PC-3 (cell line): ENCODE results near the gene ARID4A. TPM values are rescaled to one million over a fixed set of nuclear protein-coding genes. Genes with fewer than 3 reads are reported as not detected.
"Not testable (repeated sequence)": the region's sequence is repeated elsewhere in the genome, so short reads cannot be mapped to it uniquely, and the experiment has no call there.

ENCODE experiments used
- ATAC-seq: fragments of 200-7000 bp; cut with Tn5 transposase; 2 replicates; pipeline ENCODE4 v1.9.1; 2020; ENCODE audit warnings: mild to moderate bottlenecking, moderate library complexity
- BruUV-seq: library from RNA; stranded (reverse); fragments of 400-500 nt; replicated peaks from 2 replicates; lab custom pipeline; 2021; lab: Mats Ljungman, UMichigan
- CTCF ChIA-PET: fragments of 300-600 bp; sonication (Branson Sonifier 250); formaldehyde crosslinking; loops from one replicate; lab custom pipeline; 2022; ENCODE audit warnings: antibody characterized with exemption; lab: Charles Lee
- POLR2A ChIA-PET: fragments of 300-600 bp; sonication (Branson Sonifier 250); formaldehyde crosslinking; loops from one replicate; lab custom pipeline; 2022; ENCODE audit warnings: antibody characterized with exemption; ENCODE audit not compliant: unreplicated experiment; lab: Charles Lee
- DNase-seq: peaks from one replicate; pipeline ENCODE4 v3.0.0-alpha.2; 2015
- H2AFZ ChIP-seq: fragments of 300-600 bp; sonication (generic); 2 replicates; pipeline ENCODE4 v1.6.0; 2016; ENCODE audit warnings: antibody characterized with exemption, low read length
- H3F3A ChIP-seq: fragments of 300-600 bp; sonication (generic); one replicate; pipeline ENCODE4 v1.6.0; 2017; ENCODE audit warnings: antibody characterized with exemption, low read length, control low read depth, mild to moderate bottlenecking; ENCODE audit not compliant: unreplicated experiment
- H3K27ac ChIP-seq: fragments of 300-600 bp; sonication (generic); 2 replicates; pipeline ENCODE4 v1.5.1; 2016; ENCODE audit warnings: mild to moderate bottlenecking, low read length
- H3K27me3 ChIP-seq: fragments of 300-600 bp; sonication (generic); 2 replicates; pipeline ENCODE4 v1.6.1; 2016; ENCODE audit warnings: low read length, mixed read lengths
- H3K36me3 ChIP-seq: fragments of 300-600 bp; sonication (generic); 2 replicates; pipeline ENCODE4 v1.6.1; 2016; ENCODE audit warnings: low read depth, mixed run types, low read length, mixed read lengths
- H3K4me1 ChIP-seq: fragments of 300-600 bp; sonication (generic); 2 replicates; pipeline ENCODE4 v1.5.1; 2016; ENCODE audit warnings: low read length; ENCODE audit not compliant: insufficient read depth
- H3K4me2 ChIP-seq: fragments of 300-600 bp; sonication (generic); 2 replicates; pipeline ENCODE4 v1.6.0; 2016; ENCODE audit warnings: low read length
- H3K4me3 ChIP-seq: fragments of 300-600 bp; sonication (generic); 2 replicates; pipeline ENCODE4 v1.5.1; 2016; ENCODE audit warnings: mild to moderate bottlenecking, low read length, mixed read lengths
- H3K79me2 ChIP-seq: fragments of 300-600 bp; sonication (generic); 2 replicates; pipeline ENCODE4 v1.6.1; 2017; ENCODE audit warnings: low read length, mixed read lengths
- H3K9ac ChIP-seq: fragments of 300-600 bp; sonication (generic); 2 replicates; pipeline ENCODE4 v1.6.0; 2016; ENCODE audit warnings: mild to moderate bottlenecking, low read length
- H3K9me2 ChIP-seq: fragments of 300-600 bp; sonication (generic); replicated peaks from 2 replicates; pipeline ENCODE4 v1.6.1; 2016; ENCODE audit warnings: mixed run types, low read length, mixed read lengths
- H3K9me3 ChIP-seq: fragments of 300-600 bp; sonication (generic); 2 replicates; pipeline ENCODE4 v1.6.1; 2016; ENCODE audit warnings: low read length, mixed read lengths
- H4K20me1 ChIP-seq: fragments of 300-600 bp; sonication (generic); 2 replicates; pipeline ENCODE4 v1.6.1; 2016; ENCODE audit warnings: low read length, mixed read lengths
- EZH2 ChIP-seq: fragments of 300-600 bp; sonication (generic); IDR thresholded peaks from one replicate; pipeline ENCODE4 v1.6.1; 2017; ENCODE audit warnings: antibody characterized with exemption, mild to moderate bottlenecking, low read length; ENCODE audit not compliant: unreplicated experiment
- EZH2phosphoT487 ChIP-seq: fragments of 300-600 bp; sonication (generic); IDR thresholded peaks from 2 replicates; pipeline ENCODE4 v1.6.1; 2018; ENCODE audit warnings: mild to moderate bottlenecking, antibody characterized with exemption, low read length, borderline replicate concordance
- intact Hi-C: fragments of 100-400 bp; cut with micrococcal nuclease; formaldehyde crosslinking; loops from 2 replicates; pipeline ENCODE4 v1.9.0; 2023
- total RNA-seq: library from RNA; depleted of rRNA; stranded (reverse); fragments of >200 nt; gene quantifications from 2 replicates; pipeline ENCODE4 v1.2.3, GENCODE V29; 2014; rRNA removed
- TF ChIP-seq, protein P1 (sequence below): fragments of 300-600 bp; sonication (generic); conservative IDR thresholded peaks from 2 replicates; pipeline ENCODE4 v1.5.1; 2017; ENCODE audit warnings: antibody characterized with exemption, low read depth, mild to moderate bottlenecking, low read length

ARID4A gene
- total RNA-seq, 1 experiment from 2014 or later, result 7.3 TPM

DNA sequence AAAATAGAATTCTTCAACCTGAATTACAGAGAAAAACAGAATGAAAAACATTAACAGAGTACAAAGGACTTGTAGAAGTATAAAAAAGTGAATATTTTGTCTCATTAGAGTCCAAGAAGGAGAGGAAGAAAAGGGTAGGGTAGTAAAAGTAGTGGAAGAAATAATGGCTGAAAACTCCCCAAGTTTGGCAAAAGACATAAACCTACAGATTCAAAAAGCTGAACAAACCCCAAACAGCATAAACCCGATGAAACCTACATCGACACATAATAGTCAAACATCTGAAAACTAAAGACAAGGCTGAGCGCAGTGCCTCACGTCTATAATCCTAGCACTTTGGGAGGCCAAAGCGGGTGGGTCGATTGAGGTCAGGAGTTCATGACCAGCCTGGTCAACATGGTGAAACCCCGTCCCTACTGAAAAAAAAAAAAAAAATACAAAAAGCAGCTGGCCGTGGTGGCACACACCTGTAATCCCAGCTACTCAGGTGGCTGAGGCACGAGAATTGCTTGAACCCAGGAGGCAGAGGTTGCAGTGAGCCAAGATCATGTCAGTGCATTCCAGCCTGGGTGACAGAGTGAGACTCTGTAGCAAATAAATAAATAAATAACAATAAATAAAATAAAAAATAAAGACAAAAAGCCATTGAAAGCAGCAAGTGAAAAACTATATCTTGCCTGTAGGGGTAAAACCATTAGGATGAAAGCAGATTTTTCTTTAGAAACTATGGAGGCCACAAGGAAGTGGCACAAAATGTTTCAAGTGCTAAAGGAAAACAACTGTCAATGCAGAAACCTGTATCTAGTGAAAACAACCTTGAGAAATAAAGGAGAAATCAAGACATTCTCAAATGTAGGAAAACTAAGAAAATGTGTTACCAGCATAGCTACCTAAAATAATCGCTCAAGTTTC, 117.5 kb downstream of the ARID4A start:
- no TSS peak for BruUV-seq
- Histone ChIP-seq H3K9me3 (no peaks in the 10 kb centered on the region), H3K27me3 (no peaks in the 10 kb centered on the region), H3K36me3 (peaks cover 69% of the 10 kb centered on the region), H3K4me3 (no peak overlapping the region), H3K79me2 (peaks cover 50% of the 10 kb centered on the region), H3K9me2 (no peaks in the 10 kb centered on the region), H3K27ac (no peak overlapping the region), H3K4me1 (no peaks in the 10 kb centered on the region), H4K20me1 (peaks cover 6% of the 10 kb centered on the region; the same call in 1 of the 2 replicates), H3F3A (no peaks in the 10 kb centered on the region), H3K4me2 (no peak overlapping the region), H2AFZ (no peak overlapping the region), H3K9ac (no peak overlapping the region)
- TF ChIP-seq EZH2 (no peak), EZH2phosphoT487 (no peak)
- TF ChIP-seq, protein P1, sequence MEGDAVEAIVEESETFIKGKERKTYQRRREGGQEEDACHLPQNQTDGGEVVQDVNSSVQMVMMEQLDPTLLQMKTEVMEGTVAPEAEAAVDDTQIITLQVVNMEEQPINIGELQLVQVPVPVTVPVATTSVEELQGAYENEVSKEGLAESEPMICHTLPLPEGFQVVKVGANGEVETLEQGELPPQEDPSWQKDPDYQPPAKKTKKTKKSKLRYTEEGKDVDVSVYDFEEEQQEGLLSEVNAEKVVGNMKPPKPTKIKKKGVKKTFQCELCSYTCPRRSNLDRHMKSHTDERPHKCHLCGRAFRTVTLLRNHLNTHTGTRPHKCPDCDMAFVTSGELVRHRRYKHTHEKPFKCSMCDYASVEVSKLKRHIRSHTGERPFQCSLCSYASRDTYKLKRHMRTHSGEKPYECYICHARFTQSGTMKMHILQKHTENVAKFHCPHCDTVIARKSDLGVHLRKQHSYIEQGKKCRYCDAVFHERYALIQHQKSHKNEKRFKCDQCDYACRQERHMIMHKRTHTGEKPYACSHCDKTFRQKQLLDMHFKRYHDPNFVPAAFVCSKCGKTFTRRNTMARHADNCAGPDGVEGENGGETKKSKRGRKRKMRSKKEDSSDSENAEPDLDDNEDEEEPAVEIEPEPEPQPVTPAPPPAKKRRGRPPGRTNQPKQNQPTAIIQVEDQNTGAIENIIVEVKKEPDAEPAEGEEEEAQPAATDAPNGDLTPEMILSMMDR, result no peak
- POLR2A ChIA-PET, result interaction anchor here (0.6 kb wide), 1 partner anchor 323 kb away, joined by 3 read pairs; no protein-coding TSS in a partner anchor
- CTCF ChIA-PET, result no interaction called here
- DNase-seq (no peak), ATAC-seq (no peak)
- intact Hi-C loops, result no loop called here

DNA sequence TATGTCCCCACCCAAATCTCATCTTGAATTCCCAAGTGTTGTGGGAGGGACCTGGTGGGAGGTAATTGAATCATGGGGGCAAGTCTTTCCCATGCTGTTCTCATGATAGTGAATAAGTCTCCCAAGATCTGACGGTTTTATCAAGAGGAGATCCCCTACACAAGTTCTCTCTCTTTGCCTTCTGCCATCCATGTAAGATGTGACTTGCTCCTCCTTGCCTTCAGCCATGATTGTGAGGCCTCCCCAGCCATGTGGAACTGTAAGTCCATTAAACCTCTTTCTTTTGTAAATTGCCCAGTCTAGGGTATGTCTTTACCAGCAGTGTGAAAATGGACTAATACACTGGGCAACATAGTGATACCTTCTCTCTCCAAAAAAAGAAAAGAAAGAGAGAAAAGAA, 118.6 kb downstream of the ARID4A start:
- H2AFZ ChIP-seq, H3K27me3 ChIP-seq, H3K4me2 ChIP-seq, H3F3A ChIP-seq, H3K27ac ChIP-seq, DNase-seq, POLR2A ChIA-PET, H3K9me2 ChIP-seq, intact Hi-C loops, H4K20me1 ChIP-seq, BruUV-seq, ATAC-seq, H3K4me3 ChIP-seq, H3K9me3 ChIP-seq, CTCF ChIA-PET, H3K4me1 ChIP-seq, H3K9ac ChIP-seq: not testable (repeated sequence)
- Histone ChIP-seq H3K79me2 (peaks cover 54% of the 10 kb centered on the region), H3K36me3 (peaks cover 70% of the 10 kb centered on the region)

Other genes with a start within 250 kb of the ARID4A start
- gene ARMH4, start 146.3 kb upstream of the ARID4A start, total RNA-seq, result 2.6 and 3.3 TPM in 2 replicates
- 118 and 126 TPM in 2 replicates for gene ACTR10, start 98.4 kb upstream of the ARID4A start, total RNA-seq
- gene PSMA3, start 53.7 kb upstream of the ARID4A start, total RNA-seq, result 669 and 700 TPM in 2 replicates
- gene TOMM20L, start 97.4 kb downstream of the ARID4A start, total RNA-seq, result not detected in 2 replicates
- gene TIMM9, start 129.0 kb downstream of the ARID4A start, total RNA-seq, result 105 and 155 TPM in 2 replicates
- gene KIAA0586, start 129.2 kb downstream of the ARID4A start, total RNA-seq, result 50.3 and 50.8 TPM in 2 replicates